HG02571 (cell line): ENCODE results near the gene BICC1.
"Not testable (repeated sequence)": the region's sequence is repeated elsewhere in the genome, so short reads cannot be mapped to it uniquely, and the experiment has no call there.

Source experiments
- ATAC-seq: cut with Tn5 transposase; IDR thresholded peaks from one replicate; pipeline ENCODE4 v1.9.1; 2021; ENCODE audit warnings: mild to moderate bottlenecking, moderate library complexity; ENCODE audit not compliant: unreplicated experiment

BICC1 gene

GRCh38 chr10:58593008-58593407 lies 80.3 kb downstream of the BICC1 start:
- no peak for ATAC-seq

DNA sequence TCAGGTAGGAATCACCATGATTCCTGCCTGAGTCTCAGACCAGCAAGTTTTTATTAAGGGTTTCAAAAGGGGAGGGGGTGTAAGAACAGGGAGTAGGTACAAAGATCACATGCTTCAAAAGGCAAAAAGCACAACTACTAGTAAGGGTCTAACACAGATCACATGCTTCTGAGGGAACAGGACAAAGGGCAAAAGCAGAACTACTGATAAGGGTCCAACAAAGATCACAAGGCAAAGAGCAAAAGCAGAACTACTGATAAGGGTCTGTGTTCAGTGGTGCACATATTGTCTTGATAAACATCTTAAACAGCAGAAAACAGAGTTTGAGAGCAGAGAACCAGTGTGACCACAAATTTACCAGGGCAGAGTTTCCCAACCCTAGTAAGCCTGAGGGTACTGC lies 84.5 kb downstream of the BICC1 start:
- not testable (repeated sequence) for ATAC-seq

DNA sequence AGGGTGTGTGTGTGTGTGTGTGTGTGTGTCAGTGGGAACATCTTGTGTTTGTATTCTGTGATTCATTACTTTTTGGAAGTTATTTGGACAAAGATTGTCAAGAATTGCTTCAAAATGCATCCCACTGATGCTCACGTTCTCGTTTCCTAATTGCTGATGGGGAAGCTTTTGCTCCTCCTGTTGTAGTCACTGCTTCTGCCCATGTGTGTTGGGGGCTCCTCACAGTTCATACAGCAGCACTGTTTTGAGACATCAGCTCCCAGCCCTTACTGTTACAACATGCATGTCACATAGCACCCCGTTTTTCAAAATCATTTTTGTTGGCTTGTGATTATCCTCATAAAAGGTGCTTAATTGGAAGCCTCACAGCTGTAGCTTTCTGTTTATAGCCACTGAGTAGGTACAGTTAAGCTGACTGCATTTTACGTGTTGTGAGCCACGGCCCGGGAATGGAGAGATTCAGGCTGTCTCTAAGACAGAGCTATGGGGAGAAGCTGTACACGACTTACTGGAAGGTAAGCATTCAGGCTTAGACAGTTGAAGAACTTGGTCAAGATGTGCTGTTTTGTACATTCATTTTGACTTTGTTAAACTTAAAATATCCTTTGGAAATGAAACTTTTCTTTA lies 87.4 kb downstream of the BICC1 start:
- ATAC-seq: no peak

DNA sequence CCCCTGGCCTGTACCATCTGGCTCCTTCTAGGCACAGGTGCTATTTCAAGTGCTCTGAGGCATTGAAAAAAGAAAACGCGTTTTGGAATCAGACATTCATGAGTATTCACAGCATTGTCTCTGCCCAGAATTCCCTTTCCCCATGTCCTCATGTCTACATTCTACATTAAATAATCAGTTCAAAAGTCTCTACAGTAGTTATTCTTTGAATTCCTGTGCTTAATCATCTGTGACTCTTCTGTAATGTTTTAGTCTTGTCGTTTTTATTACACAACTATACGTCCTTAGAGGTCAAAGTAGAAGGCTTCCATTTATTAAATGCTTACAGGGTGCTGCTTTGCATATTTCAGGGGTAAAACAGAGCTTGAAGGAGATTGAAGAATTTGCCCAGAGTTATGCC lies 95.7 kb downstream of the BICC1 start:
- no peak for ATAC-seq

DNA sequence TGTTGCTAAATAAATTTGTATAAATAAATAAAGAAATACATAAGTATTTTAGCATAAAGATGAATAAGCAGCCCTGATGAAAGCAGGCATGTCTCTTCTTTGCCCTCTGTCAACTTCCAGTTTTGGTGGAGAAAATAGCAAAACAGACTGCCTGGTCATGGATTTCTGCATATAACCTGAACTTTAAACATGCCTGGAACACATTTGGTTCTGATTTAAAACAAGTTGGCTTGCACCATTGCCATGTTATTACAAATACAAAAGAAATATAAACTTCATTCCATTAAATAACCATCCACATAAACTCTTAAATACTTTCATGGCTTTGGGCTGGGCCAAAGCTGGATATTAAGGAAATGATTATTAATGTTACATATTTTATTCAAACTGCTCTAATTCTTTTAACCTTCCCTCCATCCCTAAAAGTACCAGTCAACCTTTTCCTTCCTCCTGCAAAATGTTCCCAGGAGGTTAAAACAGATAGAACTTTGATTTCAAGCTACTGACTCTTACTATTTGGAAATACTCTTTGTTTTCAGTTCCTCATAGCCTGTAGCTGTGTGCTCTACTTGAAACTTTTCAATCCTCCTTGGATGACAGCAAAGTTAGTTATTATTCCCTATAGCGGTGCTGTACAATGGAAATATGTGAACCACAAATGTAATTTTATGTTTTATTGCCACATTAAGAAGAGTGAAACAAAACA lies 96.3 kb downstream of the BICC1 start:
- no peak for ATAC-seq

DNA sequence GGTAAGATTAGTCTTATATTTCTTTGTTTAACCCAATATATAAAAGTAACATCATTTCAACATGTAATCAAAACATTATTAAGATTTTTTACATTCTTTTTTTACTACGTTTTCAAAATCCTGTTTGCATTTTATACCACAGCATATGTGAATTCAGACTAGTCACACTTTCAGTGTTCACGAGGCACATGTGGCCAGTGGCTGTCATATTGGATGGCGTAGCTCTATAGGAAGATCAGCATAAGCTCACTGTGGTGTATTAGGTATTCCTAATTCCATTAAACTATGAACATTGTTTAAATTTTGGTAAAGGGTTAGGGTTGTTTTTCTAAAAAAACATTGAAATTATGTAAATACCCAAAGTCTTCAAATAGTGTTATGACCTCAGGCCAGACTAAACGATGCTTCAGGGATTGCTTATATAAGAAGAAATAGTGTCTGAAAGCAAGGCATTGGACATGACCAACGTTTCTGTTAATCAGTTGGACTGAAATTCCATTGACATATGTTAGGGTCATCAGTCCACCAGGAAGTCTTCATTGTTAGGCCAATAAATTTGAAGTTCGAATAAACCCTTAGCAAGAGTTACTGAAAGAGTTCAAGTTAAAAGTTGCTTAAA lies 97.0 kb downstream of the BICC1 start:
- no peak for ATAC-seq

GRCh38 chr10:58615237-58615935 lies 102.7 kb downstream of the BICC1 start:
- ATAC-seq: no peak

DNA sequence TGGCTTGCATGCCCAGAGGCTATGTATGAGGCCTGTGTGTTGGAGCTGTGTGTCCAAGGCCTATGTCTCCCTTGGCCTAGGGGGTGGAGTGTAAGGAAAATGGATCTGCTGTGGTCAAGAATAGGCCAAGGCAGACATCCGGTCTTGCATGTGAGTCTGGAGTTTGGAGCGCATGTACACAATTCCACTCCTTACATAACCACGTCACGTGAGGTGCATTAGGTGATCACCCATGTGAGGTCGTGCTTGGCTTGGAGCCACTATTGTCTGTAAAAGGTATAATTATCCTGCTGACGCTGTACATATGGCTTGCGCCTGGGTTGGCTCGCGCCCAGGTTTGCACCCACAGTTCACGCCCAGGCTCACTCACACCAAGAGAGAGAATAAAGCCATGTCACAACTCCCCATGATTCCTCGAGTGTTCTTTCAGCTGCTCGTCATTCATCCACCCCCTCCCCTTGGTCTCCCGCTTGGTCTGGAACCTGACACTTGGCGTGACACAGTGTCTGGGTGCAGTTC lies 105.5 kb downstream of the BICC1 start:
- ATAC-seq: no peak

GRCh38 chr10:58621379-58622077 lies 108.9 kb downstream of the BICC1 start:
- ATAC-seq: no peak

DNA sequence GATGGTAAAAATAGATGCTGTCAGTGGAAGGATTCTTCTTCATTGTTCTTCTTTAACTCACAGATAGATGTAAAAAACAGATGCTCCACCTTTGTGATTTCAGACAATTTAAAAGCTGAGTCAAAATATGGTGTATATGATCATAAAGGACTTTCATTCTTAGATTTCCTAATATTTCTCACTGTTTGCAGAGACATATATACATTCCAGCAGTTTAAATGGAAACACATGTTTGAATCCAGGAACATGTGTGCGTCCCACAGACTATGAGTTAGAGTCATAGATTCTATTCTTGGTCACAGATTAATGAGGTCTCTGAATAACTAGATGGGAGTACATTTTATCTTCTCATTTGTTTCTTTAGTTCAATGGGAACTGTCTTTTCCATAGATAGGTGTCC lies 109.6 kb downstream of the BICC1 start:
- no peak for ATAC-seq

DNA sequence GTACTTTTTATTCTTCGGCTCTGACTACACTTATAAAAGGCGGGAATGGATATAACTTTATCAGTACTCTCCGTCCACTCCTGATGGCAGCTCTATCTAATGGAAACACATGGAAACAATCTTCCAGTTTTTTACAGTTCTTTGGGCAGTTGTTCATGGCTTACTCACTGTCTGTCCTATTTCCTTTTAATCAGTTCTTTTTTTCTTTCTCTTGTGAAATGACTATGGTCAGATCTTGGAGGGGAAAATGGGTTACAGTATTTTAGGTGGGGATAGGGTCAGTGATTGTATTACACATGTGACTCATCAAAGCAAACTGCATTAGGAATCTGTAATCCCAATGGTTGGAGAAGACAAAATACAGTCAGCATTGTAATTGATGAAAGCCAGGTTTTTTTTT lies 112.4 kb downstream of the BICC1 start:
- no peak for ATAC-seq

DNA sequence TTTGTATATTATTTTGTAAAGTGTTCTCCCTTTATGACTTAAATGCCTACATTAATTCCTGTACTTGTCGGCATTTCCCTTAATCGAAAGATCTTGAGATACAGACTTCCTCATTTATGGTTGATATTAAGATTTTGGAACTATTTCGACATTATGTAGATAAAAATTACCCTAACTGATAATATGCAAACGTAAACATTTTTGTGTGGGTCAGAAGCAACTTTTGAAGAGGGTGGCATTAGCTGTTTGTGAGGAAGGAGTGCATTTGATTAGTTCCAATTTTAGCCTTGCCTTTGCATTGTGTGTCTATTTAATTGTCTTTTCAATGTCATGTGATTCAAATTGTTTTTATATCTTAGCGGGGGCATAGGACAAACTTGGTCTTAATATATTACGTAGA lies 114.7 kb downstream of the BICC1 start:
- no peak for ATAC-seq

DNA sequence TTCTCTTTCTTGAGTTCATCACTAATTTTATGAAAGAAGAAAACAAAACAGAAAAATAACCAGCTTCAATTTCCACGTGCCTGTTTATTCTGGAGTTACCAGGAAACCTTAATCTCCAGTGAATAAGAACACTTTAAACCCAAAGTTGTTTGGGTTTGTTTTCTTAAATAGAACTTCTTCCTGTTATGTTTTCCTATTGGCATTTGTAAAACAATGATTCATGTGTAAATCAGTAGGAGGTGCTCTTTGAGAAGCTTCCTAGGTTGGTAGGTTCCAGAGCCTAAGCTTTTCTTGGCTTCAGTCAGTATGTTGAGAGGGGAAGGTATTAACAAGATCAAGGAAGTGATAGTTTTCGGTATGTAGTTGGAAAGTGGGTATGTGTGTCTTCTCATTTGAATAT lies 119.0 kb downstream of the BICC1 start:
- no peak for ATAC-seq

DNA sequence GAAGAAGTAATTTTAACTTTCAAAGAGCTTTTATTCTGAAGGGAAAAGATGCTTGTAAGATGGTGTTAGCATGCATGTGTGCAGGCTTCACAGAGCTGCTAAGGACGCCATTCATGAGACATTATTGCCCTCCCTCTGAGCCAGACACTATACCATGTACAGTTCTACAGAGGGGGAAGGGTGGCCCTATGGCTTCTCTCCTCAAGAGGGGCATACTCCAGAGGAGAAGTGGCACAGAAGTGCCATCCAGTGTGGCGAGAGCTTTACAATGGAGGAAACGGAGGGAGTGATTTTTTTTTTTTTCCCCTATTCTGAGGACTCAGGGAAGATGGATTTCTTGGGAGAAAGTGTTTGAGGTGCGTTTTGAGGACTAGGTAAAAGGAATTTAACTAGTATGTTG lies 119.5 kb downstream of the BICC1 start:
- no peak for ATAC-seq

- no peak for ATAC-seq
Observed at GRCh38 chr10:58637352-58637751, 124.7 kb downstream of the BICC1 start.

- ATAC-seq: no peak
Observed at GRCh38 chr10:58638388-58638787, 125.7 kb downstream of the BICC1 start.

DNA sequence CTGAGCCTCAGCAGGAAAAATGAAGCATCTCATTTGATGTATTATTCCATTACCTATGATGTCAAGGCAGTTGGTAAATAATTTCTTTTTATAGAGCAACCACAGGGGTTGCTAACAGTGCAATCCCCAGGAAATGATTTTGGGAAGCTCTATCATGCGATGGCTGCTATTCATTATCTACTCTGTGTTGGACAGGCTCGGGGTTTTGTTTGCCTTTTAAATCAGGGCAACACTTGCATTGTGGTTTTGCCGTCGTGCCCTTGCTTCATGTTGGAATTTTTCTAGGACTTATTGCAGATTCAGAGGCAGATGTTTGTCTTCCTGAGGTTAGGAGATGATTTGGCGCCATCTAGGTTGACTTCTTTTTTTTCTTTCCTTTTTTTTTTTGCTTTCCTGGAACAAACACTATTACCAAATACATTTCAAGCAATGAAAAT lies 128.4 kb downstream of the BICC1 start:
- ATAC-seq: no peak

GRCh38 chr10:58641708-58642107 lies 129.0 kb downstream of the BICC1 start:
- ATAC-seq: no peak

DNA sequence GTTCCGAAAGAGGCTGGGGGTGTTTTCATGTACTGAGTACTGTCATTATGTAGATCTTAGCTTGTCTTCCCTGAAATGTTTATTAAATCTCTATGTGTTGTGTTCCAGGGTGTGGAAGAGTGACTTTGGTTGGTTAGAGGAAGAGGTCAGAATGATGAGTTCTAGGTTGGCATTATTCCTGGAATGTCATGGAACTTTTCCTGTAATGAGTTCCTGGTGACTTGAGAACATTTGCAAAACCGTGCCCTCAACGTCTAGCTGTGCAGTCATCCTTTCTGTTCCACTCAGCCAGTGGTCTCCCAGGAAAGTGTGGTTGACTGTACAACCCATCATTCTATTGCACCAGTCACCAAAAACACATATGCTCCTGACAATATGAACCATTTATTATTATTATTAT lies 129.6 kb downstream of the BICC1 start:
- no peak for ATAC-seq

DNA sequence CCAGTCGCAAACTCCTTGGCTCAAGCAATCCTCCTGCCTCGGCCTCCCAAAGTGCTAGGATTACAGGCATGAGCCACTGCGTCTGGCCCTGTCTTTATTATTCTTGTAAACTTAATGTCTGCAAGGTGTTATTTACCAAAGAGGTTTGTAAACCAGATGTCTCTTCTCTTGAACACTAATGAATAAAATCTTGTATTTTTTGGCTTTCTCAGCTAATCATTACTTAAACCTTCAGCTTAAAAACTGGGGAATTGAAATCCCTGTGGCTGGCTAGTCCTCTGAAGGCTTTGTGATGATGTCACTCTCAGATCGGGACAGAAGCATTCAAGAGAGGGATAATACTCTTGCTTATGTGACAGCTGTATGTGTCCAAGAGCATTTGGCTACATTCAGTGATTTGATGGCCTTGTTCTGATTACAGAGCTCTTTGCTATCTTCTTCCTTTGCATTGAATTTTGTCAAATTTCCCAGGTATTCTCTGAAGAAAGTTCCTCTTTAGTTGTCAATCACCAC lies 130.3 kb downstream of the BICC1 start:
- no peak for ATAC-seq

DNA sequence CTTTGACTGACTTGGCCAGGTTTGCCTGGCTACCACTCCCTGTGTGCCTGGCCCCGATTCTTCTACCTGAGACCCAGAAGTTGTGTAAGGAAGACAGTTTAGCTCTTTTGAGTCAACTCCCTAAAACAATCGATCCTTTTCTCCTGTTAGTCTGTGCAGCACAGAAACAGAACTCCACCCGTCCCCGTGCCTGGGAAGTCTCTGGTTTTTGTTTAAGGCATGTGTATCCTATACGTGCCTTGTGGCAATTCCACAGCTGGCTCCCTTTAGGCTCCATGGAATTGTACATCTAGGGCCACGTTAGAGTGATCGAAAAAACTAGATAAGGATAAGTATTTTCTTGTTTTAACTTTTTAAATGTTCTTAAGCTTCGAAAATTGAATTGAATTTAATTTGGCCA lies 131.6 kb downstream of the BICC1 start:
- ATAC-seq: no peak
